CD4-positive, alpha-beta T cell (primary cell): ENCODE measurements around the gene MFSD2A. TPM values are rescaled to one million over a fixed set of nuclear protein-coding genes. Genes with fewer than 3 reads are reported as not detected.
"Not testable (repeated sequence)": the region's sequence is repeated elsewhere in the genome, so short reads cannot be mapped to it uniquely, and the experiment has no call there.

Experiments used
- ATAC-seq: fragments of 200-7000 bp; cut with Tn5 transposase; one replicate; pipeline ENCODE4 v1.10.0; 2022; ENCODE audit warnings: mild to moderate bottlenecking; ENCODE audit not compliant: poor library complexity
- CTCF ChIA-PET: fragments of 350-600 bp; sonication (Branson Sonifier 250); formaldehyde crosslinking; loops from one replicate; lab custom pipeline; 2021; ENCODE audit warnings: antibody characterized with exemption, inconsistent platforms; lab: Charles Lee
- POLR2A ChIA-PET: fragments of 350-600 bp; sonication (Branson Sonifier 250); formaldehyde crosslinking; loops from one replicate; lab custom pipeline; 2021; ENCODE audit warnings: antibody characterized with exemption, inconsistent platforms; lab: Charles Lee
- DNase-seq, 14 experiments: peaks; one replicate each; pipeline ENCODE4 v3.0.0-alpha.2; 2013 to 2020; ENCODE audit warnings: mixed read lengths in 2 of 14
- H3K27ac ChIP-seq, 2 donors: one replicate each; pipeline versions ENCODE4 v1.5.1 to v1.7.0; 2013; ENCODE audit warnings: low read length in 2 of 2, low read depth in 1 of 2, mild to moderate bottlenecking in 1 of 2
- H3K27me3 ChIP-seq, 2 experiments: 1 replicate in 1 of 2; 2 replicates in 1 of 2; pipeline versions ENCODE4 v1.6.1 to v1.7.0; 2013; ENCODE audit warnings: low read length in 2 of 2, control low read depth in 1 of 2, mild to moderate bottlenecking in 1 of 2, moderate library complexity in 1 of 2; ENCODE audit not compliant: insufficient read depth in 2 of 2, control insufficient read depth in 1 of 2
- H3K36me3 ChIP-seq: one replicate; pipeline ENCODE4 v1.6.1; 2013; ENCODE audit warnings: low read length, control low read depth; ENCODE audit not compliant: insufficient read depth
- H3K4me1 ChIP-seq: one replicate; pipeline ENCODE4 v1.6.1; 2013; ENCODE audit warnings: low read length, control low read depth; ENCODE audit not compliant: insufficient read depth
- H3K4me3 ChIP-seq: one replicate; pipeline ENCODE4 v1.5.1; 2013; ENCODE audit warnings: mild to moderate bottlenecking, low read length, moderate library complexity
- H3K9me3 ChIP-seq, 2 experiments: 1 replicate in 1 of 2; 2 replicates in 1 of 2; pipeline versions ENCODE4 v1.6.1 to v1.7.0; 2013; ENCODE audit warnings: low read length in 2 of 2, mild to moderate bottlenecking in 2 of 2, control low read depth in 1 of 2, moderate library complexity in 1 of 2; ENCODE audit not compliant: control insufficient read depth in 1 of 2, insufficient read depth in 1 of 2
- H3K27ac Mint-ChIP-seq: one replicate; pipeline ENCODE4 v1.8.0; 2020; ENCODE audit warnings: mixed read lengths
- H3K27me3 Mint-ChIP-seq: one replicate; pipeline ENCODE4 v1.8.0; 2021; ENCODE audit warnings: mixed read lengths
- H3K36me3 Mint-ChIP-seq: one replicate; pipeline ENCODE4 v1.8.0; 2021; ENCODE audit warnings: low read depth, mixed read lengths
- H3K4me1 Mint-ChIP-seq: one replicate; pipeline ENCODE4 v1.8.0; 2021; ENCODE audit warnings: low read depth, mixed read lengths
- H3K4me3 Mint-ChIP-seq: one replicate; pipeline ENCODE4 v1.8.0; 2020; ENCODE audit warnings: mild to moderate bottlenecking, mixed read lengths
- H3K9me3 Mint-ChIP-seq: one replicate; pipeline ENCODE4 v1.8.0; 2020; ENCODE audit warnings: mixed read lengths
- CTCF ChIP-seq: fragments of 200-600 bp; IDR thresholded peaks from one replicate; pipeline ENCODE4 v1.8.0; 2022; ENCODE audit warnings: antibody characterized with exemption, mild to moderate bottlenecking
- intact Hi-C, 2 experiments: fragments of 100-400 bp; cut with DNase I in 1 of 2; cut with micrococcal nuclease in 1 of 2; formaldehyde crosslinking; loops; one replicate each; pipeline versions ENCODE4 v1.15.1 to v1.9.0; 2023 to 2025; cut with DNase I, micrococcal nuclease
- total RNA-seq, 174 experiments: library from RNA in 2 of 174; stranded (reverse) in 2 of 174; gene quantifications; one replicate each; pipeline ENCODE4 v1.2.3 and lab custom pipeline; 2021 to 2026

MFSD2A gene
- total RNA-seq, 2 experiments from 2014 or later: 2.5 to 2.7 TPM

DNA sequence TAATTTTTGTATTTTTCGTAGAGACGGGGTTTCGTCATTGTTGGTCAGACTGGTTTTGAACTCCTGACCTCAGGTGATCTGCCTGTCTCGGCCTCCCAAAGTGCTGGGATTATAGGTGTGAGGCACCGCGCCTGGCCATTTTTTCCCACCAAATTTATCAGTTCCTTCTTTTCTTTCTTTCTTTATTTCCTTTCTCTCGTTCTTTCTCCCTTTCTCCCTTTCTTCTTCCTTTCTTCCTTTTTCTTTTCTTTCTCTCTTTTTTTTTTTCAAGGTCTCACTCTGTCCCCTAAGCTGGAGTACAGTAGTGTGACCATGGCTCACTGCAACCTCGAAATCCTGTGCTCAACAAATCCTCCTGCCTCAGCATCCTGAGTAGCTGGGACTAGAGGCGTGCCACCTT is 26.4 kb downstream of the MFSD2A start:
- Mint-ChIP-seq H3K9me3 (no peaks in the 10 kb centered on the region), H3K27ac (no peak overlapping the region), H3K36me3 (no peaks in the 10 kb centered on the region), H3K4me3 (no peak overlapping the region), H3K27me3 (no peaks in the 10 kb centered on the region), H3K4me1 (no peaks in the 10 kb centered on the region)
- ATAC-seq (no peak), DNase-seq (no peak)
- Histone ChIP-seq H3K36me3 (no peaks in the 10 kb centered on the region), H3K4me3 (no peak overlapping the region), H3K4me1 (no peaks in the 10 kb centered on the region), H3K9me3 (no peaks in the 10 kb centered on the region), H3K27me3 (no peaks in the 10 kb centered on the region), H3K27ac (no peak overlapping the region)
- POLR2A ChIA-PET: no interaction called here
- CTCF ChIA-PET: no interaction called here
- no peak for TF ChIP-seq CTCF
- intact Hi-C loops: no loop called here

DNA sequence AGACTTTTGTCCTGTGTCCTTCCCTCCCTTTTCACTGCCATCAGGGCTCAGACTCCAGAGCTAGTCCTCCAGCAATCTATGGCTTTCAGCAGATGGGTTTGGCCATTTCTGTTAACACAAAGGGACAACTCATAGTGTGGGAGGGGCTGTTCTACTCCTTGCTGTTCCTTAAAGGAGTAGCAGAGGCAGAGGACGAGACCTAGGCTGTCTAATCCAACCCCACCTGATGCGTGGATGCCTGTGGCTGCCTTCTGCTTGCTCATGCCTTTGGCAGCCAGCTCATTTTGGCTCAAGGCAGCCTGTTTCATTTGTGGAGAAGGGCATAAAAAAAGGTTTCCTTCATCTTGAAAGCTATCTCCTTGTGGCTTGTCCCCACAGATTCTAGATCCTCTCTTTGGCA is 27.0 kb downstream of the MFSD2A start:
- no peak overlapping the region for H3K27ac Mint-ChIP-seq

GRCh38 chr1:39984480-39984879 is 29.5 kb downstream of the MFSD2A start:
- H3K27me3 Mint-ChIP-seq, H3K27ac Mint-ChIP-seq, ATAC-seq, H3K36me3 Mint-ChIP-seq, H3K4me3 Mint-ChIP-seq, DNase-seq, H3K4me1 Mint-ChIP-seq, H3K36me3 ChIP-seq, H3K4me1 ChIP-seq, H3K27ac ChIP-seq, POLR2A ChIA-PET, H3K9me3 Mint-ChIP-seq, H3K27me3 ChIP-seq, H3K4me3 ChIP-seq, H3K9me3 ChIP-seq, intact Hi-C loops, CTCF ChIA-PET: not testable (repeated sequence)

More for the DNA sequence above, 27.0 kb downstream of the MFSD2A start:
- no peak overlapping the region for H3K4me3 Mint-ChIP-seq
- intact Hi-C loops: no loop called here
- H3K36me3 Mint-ChIP-seq: no peaks in the 10 kb centered on the region
- ATAC-seq: no peak
- no peak overlapping the region for H3K27ac ChIP-seq
- no peaks in the 10 kb centered on the region for H3K27me3 ChIP-seq
- CTCF ChIA-PET: no interaction called here
- no peak for TF ChIP-seq CTCF
- H3K9me3 ChIP-seq: no peaks in the 10 kb centered on the region
- no peaks in the 10 kb centered on the region for H3K9me3 Mint-ChIP-seq
- no peaks in the 10 kb centered on the region for H3K4me1 ChIP-seq
- H3K4me1 Mint-ChIP-seq: no peaks in the 10 kb centered on the region
- H3K36me3 ChIP-seq: no peaks in the 10 kb centered on the region
- H3K27me3 Mint-ChIP-seq: no peaks in the 10 kb centered on the region
- H3K4me3 ChIP-seq: no peak overlapping the region
- DNase-seq: no peak
- POLR2A ChIA-PET: no interaction called here

DNA sequence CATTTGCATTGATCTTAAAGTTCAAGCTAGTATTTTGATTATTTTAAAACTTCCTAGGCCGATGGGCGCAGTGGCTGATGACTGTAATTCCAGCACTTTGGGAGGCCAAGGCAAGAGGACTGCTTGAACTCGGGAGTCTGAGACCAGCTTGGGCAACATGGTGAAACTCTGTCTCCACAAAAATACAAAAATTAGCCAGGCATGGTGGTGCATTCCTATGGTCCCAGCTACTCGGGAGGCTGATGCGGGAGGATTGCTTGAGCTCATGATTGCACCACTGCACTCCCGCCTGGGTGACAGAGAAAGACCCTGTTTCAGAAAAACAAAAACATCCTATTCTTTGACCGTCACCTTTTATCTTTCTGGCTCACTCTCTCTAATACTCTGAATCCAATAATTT is 30.0 kb downstream of the MFSD2A start:
- POLR2A ChIA-PET: no interaction called here
- ATAC-seq (no peak), DNase-seq (no peak)
- TF ChIP-seq CTCF: no peak
- Mint-ChIP-seq H3K27ac (no peak overlapping the region), H3K27me3 (no peaks in the 10 kb centered on the region), H3K9me3 (no peaks in the 10 kb centered on the region), H3K4me3 (no peak overlapping the region), H3K4me1 (no peaks in the 10 kb centered on the region), H3K36me3 (no peaks in the 10 kb centered on the region)
- CTCF ChIA-PET: no interaction called here
- Histone ChIP-seq H3K9me3 (no peaks in the 10 kb centered on the region), H3K4me1 (no peaks in the 10 kb centered on the region), H3K36me3 (no peaks in the 10 kb centered on the region), H3K27ac (no peak overlapping the region), H3K4me3 (no peak overlapping the region), H3K27me3 (no peaks in the 10 kb centered on the region)
- intact Hi-C loops: no loop called here
